Measurements from ENCODE around the gene CRKL. TPM values are rescaled to one million over a fixed set of nuclear protein-coding genes. Genes with fewer than 3 reads are reported as not detected.

Gene CRKL
- total and polyA plus RNA-seq, 4 donors, result 12.0 to 45.5 (median 22.6) TPM

GRCh38 chr22:20868025-20868962 is 48.9 kb upstream of the CRKL start:
- H3K4me3 ChIP-seq (ENCODE audit: low read depth in 1 of 3, low read length in 3 of 3), result no peak overlapping the region
- H3K4me1 ChIP-seq (ENCODE audit: control insufficient read depth in 4 of 4, insufficient read depth in 4 of 4, low read length in 3 of 4), result peaks cover 17 to 35% (median 24%) of the 10 kb centered on the region in 4 donors
- DNase-seq (ENCODE audit: low spot score), result no peak
- WGBS, result 76% methylated on average over 7 of the region's 7 CpGs
- TF ChIP-seq, protein P1, sequence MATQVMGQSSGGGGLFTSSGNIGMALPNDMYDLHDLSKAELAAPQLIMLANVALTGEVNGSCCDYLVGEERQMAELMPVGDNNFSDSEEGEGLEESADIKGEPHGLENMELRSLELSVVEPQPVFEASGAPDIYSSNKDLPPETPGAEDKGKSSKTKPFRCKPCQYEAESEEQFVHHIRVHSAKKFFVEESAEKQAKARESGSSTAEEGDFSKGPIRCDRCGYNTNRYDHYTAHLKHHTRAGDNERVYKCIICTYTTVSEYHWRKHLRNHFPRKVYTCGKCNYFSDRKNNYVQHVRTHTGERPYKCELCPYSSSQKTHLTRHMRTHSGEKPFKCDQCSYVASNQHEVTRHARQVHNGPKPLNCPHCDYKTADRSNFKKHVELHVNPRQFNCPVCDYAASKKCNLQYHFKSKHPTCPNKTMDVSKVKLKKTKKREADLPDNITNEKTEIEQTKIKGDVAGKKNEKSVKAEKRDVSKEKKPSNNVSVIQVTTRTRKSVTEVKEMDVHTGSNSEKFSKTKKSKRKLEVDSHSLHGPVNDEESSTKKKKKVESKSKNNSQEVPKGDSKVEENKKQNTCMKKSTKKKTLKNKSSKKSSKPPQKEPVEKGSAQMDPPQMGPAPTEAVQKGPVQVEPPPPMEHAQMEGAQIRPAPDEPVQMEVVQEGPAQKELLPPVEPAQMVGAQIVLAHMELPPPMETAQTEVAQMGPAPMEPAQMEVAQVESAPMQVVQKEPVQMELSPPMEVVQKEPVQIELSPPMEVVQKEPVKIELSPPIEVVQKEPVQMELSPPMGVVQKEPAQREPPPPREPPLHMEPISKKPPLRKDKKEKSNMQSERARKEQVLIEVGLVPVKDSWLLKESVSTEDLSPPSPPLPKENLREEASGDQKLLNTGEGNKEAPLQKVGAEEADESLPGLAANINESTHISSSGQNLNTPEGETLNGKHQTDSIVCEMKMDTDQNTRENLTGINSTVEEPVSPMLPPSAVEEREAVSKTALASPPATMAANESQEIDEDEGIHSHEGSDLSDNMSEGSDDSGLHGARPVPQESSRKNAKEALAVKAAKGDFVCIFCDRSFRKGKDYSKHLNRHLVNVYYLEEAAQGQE (IDR thresholded peaks at IDR 0.05), result no peak
- TF ChIP-seq FOXA1 (IDR thresholded peaks at IDR 0.05) (no peak), YY1 (IDR thresholded peaks at IDR 0.05) (no peak), CTCF (IDR thresholded peaks at IDR 0.05; ENCODE audit: low read depth, low read length, missing input control) (no peak), MAX (IDR thresholded peaks at IDR 0.05) (no peak), RAD21 (IDR thresholded peaks at IDR 0.05) (no peak), TAF1 (conservative IDR thresholded peaks at IDR 0.05) (no peak), NR2F2 (IDR thresholded peaks at IDR 0.05) (no peak), ZBTB33 (IDR thresholded peaks at IDR 0.05) (no peak), HNF4A (conservative IDR thresholded peaks at IDR 0.05) (no peak)
- TF ChIP-seq, protein P2, sequence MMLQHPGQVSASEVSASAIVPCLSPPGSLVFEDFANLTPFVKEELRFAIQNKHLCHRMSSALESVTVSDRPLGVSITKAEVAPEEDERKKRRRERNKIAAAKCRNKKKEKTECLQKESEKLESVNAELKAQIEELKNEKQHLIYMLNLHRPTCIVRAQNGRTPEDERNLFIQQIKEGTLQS (IDR thresholded peaks at IDR 0.05), result no peak
- H3K36me3 ChIP-seq (ENCODE audit: control insufficient read depth in 4 of 4, insufficient read depth in 3 of 4, low read depth in 1 of 4, low read length in 3 of 4), result peaks cover 0 to 10% (median 8%) of the 10 kb centered on the region in 4 donors
- peak overlapping the region; percentile 27 to 76 for H3K9ac ChIP-seq (ENCODE audit: low read depth in 1 of 2, low read length in 2 of 2)
- H3K9me3 ChIP-seq (ENCODE audit: control insufficient read depth in 4 of 4, low read length in 3 of 4), result no peaks in the 10 kb centered on the region
- H3K27me3 ChIP-seq (ENCODE audit: control insufficient read depth in 4 of 4, insufficient read depth in 4 of 4, low read length in 3 of 4), result no peaks in the 10 kb centered on the region
- peak overlapping the region; percentile 89 to 92 for H3K27ac ChIP-seq (ENCODE audit: low read depth in 1 of 2, low read length in 2 of 2)

DNA sequence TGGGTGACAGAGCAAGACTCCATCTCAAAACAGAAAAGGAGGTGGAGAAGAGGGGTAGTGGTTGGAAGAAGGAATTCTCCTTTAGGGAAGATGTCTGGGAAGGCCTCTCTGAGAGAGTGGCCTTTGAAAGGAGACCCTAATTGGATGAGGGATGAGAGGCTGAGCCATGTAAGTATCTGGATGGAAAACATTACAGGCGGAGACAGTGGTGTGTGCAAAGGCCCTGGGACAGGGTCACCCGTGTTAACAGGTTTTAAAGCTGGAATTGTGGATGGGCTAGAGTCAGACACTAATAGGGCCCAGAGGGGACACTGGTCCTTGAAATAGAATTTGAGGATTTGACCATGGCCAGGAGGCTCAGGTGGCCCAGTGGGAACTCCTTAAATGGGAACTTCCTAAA is 48.0 kb upstream of the CRKL start:
- no peaks in the 10 kb centered on the region for H3K9me3 ChIP-seq (ENCODE audit: control insufficient read depth in 4 of 4, low read length in 3 of 4)
- no peak overlapping the region for H3K4me3 ChIP-seq (ENCODE audit: low read depth in 1 of 3, low read length in 3 of 3)
- peaks cover 17 to 35% (median 24%) of the 10 kb centered on the region in 4 donors for H3K4me1 ChIP-seq (ENCODE audit: control insufficient read depth in 4 of 4, insufficient read depth in 4 of 4, low read length in 3 of 4)
- DNase-seq (ENCODE audit: low spot score), result no peak
- H3K27me3 ChIP-seq (ENCODE audit: control insufficient read depth in 4 of 4, insufficient read depth in 4 of 4, low read length in 3 of 4), result no peaks in the 10 kb centered on the region
- H3K9ac ChIP-seq (ENCODE audit: low read depth in 1 of 2, low read length in 2 of 2), result no peak overlapping the region
- TF ChIP-seq FOXA2 (IDR thresholded peaks at IDR 0.05) (no peak), JUND (IDR thresholded peaks at IDR 0.05) (no peak), RXRA (IDR thresholded peaks at IDR 0.05) (no peak)
- TF ChIP-seq, protein P1 (IDR thresholded peaks at IDR 0.05), result no peak
- 98% methylated on average over 2 of the region's 2 CpGs for WGBS
- no peak overlapping the region for H3K27ac ChIP-seq (ENCODE audit: low read depth in 1 of 2, low read length in 2 of 2)
- peaks cover 0 to 15% (median 10%) of the 10 kb centered on the region in 4 donors for H3K36me3 ChIP-seq (ENCODE audit: control insufficient read depth in 4 of 4, insufficient read depth in 3 of 4, low read depth in 1 of 4, low read length in 3 of 4)

Data from liver (tissue), 9 donors.